OCI-LY1 (cell line): ENCODE results near the gene CYP11A1.

Experiments
- CTCF ChIP-seq: fragments of 200-600 bp; sonication (generic), shearing (Covaris generic); IDR thresholded peaks from 2 replicates; pipeline ENCODE4 v1.5.1; 2017; ENCODE audit warnings: mild to moderate bottlenecking, antibody characterized with exemption, low read length, moderate library complexity, mixed read lengths
- EZH2 ChIP-seq: fragments of 200-600 bp; sonication (generic), shearing (Covaris generic); IDR thresholded peaks from 2 replicates; pipeline ENCODE4 v1.8.0; 2017; ENCODE audit warnings: borderline replicate concordance, mixed run types, mild to moderate bottlenecking, antibody characterized with exemption, low read length, moderate library complexity, mixed read lengths

- TF ChIP-seq CTCF (peak; percentile 61), EZH2 (no peak)
These were observed 46.8 kb downstream of the CYP11A1 start for GRCh38 chr15:74320352-74321247.
